Parathyroid adenoma (tissue), 2 donors: ENCODE measurements around the gene GPN2.
"Not testable (repeated sequence)": the region's sequence is repeated elsewhere in the genome, so short reads cannot be mapped to it uniquely, and the experiment has no call there.

Experiments
- H2AFZ ChIP-seq: fragments of 300-600 bp; sonication (generic); one replicate; pipeline ENCODE4 v1.7.0; 2017; ENCODE audit warnings: antibody characterized with exemption, mild to moderate bottlenecking
- H3K27ac ChIP-seq: fragments of 300-600 bp; sonication (generic); one replicate; pipeline ENCODE4 v1.7.0; 2017
- H3K27me3 ChIP-seq: fragments of 300-600 bp; sonication (generic); one replicate; pipeline ENCODE4 v1.7.0; 2017; ENCODE audit warnings: low read length; ENCODE audit not compliant: control insufficient read depth, insufficient read depth
- H3K36me3 ChIP-seq: fragments of 300-600 bp; sonication (generic); one replicate; pipeline ENCODE4 v1.7.0; 2017; ENCODE audit warnings: low read length; ENCODE audit not compliant: control insufficient read depth, insufficient read depth
- H3K4me1 ChIP-seq: fragments of 300-600 bp; sonication (generic); one replicate; pipeline ENCODE4 v1.7.0; 2017; ENCODE audit warnings: control low read depth
- H3K4me2 ChIP-seq: fragments of 300-600 bp; sonication (generic); one replicate; pipeline ENCODE4 v1.7.0; 2017; ENCODE audit warnings: low read length
- H3K4me3 ChIP-seq: fragments of 300-600 bp; sonication (generic); one replicate; pipeline ENCODE4 v1.7.0; 2017; ENCODE audit warnings: low read depth, low read length
- H3K79me2 ChIP-seq: fragments of 300-600 bp; sonication (generic); one replicate; pipeline ENCODE4 v1.7.0; 2017; ENCODE audit warnings: control low read depth
- H3K9ac ChIP-seq: fragments of 300-600 bp; sonication (generic); one replicate; pipeline ENCODE4 v1.7.0; 2017; ENCODE audit warnings: mild to moderate bottlenecking
- H3K9me3 ChIP-seq: fragments of 300-600 bp; sonication (generic); one replicate; pipeline ENCODE4 v1.7.0; 2017; ENCODE audit warnings: low read length; ENCODE audit not compliant: control insufficient read depth
- TF ChIP-seq, protein P1 (sequence below): fragments of 300-600 bp; sonication (generic); IDR thresholded peaks from one replicate; pipeline ENCODE4 v1.7.0; 2017; ENCODE audit warnings: antibody characterized with exemption, mild to moderate bottlenecking
- donor health status: primary hyperparathyroidism.

Gene GPN2

DNA sequence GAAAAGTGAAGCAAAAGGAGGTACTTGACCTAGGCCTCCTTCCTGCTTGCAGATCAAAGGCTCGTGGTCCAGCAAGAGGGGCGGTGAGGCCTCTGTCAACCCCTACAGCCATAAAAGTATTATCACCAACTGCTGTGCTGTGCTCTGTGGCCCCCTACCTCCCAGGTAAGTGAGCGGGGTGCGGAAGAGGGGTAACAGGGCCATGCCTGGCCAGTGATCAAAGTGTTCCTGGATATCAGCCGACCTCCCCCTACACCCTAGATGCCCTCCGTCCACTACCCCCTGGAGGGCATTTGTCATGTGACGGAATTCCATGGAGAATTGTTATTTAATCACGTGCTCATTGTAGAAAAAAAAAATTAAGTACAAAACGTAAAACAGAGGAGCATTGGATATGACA, 37.4 kb downstream of the GPN2 start:
- Histone ChIP-seq H2AFZ (no peak overlapping the region), H3K4me1 (no peaks in the 10 kb centered on the region), H3K4me3 (no peak overlapping the region), H3K4me2 (no peak overlapping the region), H3K27me3 (no peaks in the 10 kb centered on the region), H3K27ac (no peak overlapping the region), H3K9ac (no peak overlapping the region), H3K36me3 (no peaks in the 10 kb centered on the region), H3K9me3 (no peaks in the 10 kb centered on the region), H3K79me2 (no peaks in the 10 kb centered on the region)
- TF ChIP-seq, protein P1, sequence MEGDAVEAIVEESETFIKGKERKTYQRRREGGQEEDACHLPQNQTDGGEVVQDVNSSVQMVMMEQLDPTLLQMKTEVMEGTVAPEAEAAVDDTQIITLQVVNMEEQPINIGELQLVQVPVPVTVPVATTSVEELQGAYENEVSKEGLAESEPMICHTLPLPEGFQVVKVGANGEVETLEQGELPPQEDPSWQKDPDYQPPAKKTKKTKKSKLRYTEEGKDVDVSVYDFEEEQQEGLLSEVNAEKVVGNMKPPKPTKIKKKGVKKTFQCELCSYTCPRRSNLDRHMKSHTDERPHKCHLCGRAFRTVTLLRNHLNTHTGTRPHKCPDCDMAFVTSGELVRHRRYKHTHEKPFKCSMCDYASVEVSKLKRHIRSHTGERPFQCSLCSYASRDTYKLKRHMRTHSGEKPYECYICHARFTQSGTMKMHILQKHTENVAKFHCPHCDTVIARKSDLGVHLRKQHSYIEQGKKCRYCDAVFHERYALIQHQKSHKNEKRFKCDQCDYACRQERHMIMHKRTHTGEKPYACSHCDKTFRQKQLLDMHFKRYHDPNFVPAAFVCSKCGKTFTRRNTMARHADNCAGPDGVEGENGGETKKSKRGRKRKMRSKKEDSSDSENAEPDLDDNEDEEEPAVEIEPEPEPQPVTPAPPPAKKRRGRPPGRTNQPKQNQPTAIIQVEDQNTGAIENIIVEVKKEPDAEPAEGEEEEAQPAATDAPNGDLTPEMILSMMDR, result no peak

DNA sequence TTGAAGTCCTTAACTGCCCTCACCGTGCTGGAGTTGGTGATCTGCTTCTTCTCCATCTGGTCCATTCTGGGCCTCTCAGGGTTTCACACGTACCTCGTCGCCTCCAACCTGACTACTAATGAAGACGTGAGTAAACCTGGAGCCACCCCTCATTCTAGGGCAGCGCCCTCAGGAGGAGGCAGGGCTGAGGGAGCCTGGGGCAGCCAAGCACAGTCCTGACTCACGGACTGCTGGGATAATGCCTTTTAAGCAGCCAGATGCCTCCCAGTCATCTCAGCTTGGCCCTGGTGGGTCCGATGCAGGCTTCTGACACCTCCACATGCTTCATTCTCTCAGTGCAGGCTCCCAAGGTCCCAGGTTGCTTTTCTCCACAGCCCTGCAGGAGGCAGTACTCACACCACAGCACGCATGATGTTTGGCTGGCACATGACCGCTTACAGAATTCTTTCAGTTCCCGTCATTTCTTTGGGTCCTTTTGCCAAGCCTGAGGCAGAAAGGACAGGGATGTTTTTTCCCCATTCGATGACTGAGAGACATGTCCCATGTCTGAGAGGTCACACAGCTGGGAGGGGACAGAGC, 38.9 kb downstream of the GPN2 start:
- Histone ChIP-seq H2AFZ (no peak overlapping the region), H3K4me1 (no peaks in the 10 kb centered on the region), H3K9me3 (no peaks in the 10 kb centered on the region), H3K27me3 (no peaks in the 10 kb centered on the region), H3K4me2 (no peak overlapping the region), H3K9ac (no peak overlapping the region), H3K36me3 (no peaks in the 10 kb centered on the region), H3K27ac (no peak overlapping the region), H3K4me3 (no peak overlapping the region), H3K79me2 (no peaks in the 10 kb centered on the region)
- TF ChIP-seq, protein P1, result no peak

DNA sequence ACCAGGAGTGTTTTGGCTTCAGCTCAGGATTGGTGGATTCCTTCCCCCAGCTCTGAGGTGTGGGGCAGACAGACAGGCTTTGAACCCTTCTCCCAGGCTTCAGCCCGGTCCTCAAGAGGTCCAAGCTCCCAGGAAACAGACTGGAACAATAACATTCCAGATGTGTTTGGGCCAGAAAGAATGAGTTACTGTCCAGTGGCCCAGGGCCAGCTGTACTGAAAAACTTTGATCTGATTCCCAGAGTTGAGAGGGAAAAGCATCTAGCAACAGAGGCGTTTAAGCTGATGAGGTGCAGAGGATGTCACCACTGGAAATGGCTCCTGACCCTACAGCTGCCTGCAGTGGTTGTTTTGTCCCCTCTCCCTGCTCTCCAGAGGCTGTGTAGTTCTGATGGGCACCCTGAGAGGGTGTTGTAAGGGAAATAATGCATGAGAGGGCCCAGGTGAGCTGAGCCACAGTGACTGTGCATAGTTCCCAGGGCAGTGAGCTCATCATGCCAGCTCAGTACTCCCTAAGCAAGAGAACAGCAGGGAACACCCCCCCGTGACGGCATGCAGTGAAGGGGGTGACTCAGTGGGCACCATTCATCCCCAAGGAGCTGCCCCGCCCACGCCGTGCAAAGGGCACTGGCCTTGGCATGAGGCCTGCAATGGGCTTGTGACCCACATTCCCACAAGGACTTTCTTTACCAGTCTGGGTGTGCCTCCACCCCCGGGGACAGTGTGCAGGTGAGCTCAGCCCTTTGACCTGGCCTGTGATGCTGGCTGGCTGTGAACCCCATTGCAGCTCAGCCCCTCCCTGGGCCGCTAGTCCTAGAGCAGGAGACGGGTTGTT, 40.9 kb downstream of the GPN2 start:
- H3K4me2 ChIP-seq, result no peak overlapping the region
- H3K9ac ChIP-seq, result no peak overlapping the region
- no peaks in the 10 kb centered on the region for H3K4me1 ChIP-seq
- H3K79me2 ChIP-seq, result no peaks in the 10 kb centered on the region
- no peaks in the 10 kb centered on the region for H3K27me3 ChIP-seq
- no peak overlapping the region for H3K27ac ChIP-seq
- no peaks in the 10 kb centered on the region for H3K36me3 ChIP-seq
- no peak overlapping the region for H3K4me3 ChIP-seq
- TF ChIP-seq, protein P1, result no peak
- H3K9me3 ChIP-seq, result no peaks in the 10 kb centered on the region
- H2AFZ ChIP-seq, result no peak overlapping the region

- Histone ChIP-seq H3K36me3 (no peaks in the 10 kb centered on the region), H3K27ac (no peak overlapping the region)
Measured at GRCh38 chr1:26848499-26848898, 41.6 kb downstream of the GPN2 start.

DNA sequence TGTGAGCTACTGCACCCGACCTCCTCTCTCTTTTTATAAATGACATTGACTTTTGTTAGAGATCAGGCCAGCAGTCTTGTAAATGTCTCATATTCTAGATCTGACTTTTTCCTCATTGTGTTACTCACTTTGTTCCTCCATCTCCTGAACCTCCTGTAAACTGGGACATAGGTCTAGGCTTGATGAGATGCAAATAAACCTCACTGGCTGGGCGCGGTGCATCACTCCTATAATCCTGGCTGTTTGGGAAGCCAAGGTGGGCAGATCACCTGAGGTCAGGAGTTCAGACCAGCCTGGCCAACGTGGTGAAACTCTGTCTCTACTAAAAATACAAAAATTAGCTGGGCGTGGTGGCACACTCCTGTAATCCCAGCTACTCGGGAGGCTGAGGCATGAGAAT, 42.3 kb downstream of the GPN2 start:
- H3K4me1 ChIP-seq, H2AFZ ChIP-seq, H3K4me3 ChIP-seq, H3K9me3 ChIP-seq, H3K27me3 ChIP-seq, H3K36me3 ChIP-seq, H3K27ac ChIP-seq, H3K9ac ChIP-seq, H3K79me2 ChIP-seq, H3K4me2 ChIP-seq: not testable (repeated sequence)

More at GRCh38 chr1:26848499-26848898, 41.6 kb downstream of the GPN2 start:
- no peaks in the 10 kb centered on the region for H3K4me1 ChIP-seq
- no peak overlapping the region for H3K4me2 ChIP-seq
- H3K27me3 ChIP-seq, result no peaks in the 10 kb centered on the region
- no peak overlapping the region for H3K9ac ChIP-seq
- H3K4me3 ChIP-seq, result no peak overlapping the region
- TF ChIP-seq, protein P1, result no peak
- H3K9me3 ChIP-seq, result no peaks in the 10 kb centered on the region
- no peaks in the 10 kb centered on the region for H3K79me2 ChIP-seq
- no peak overlapping the region for H2AFZ ChIP-seq
